ENCODE data around the gene TMEM219.
"Not testable (repeated sequence)": the region's sequence is repeated elsewhere in the genome, so short reads cannot be mapped to it uniquely, and the experiment has no call there.

TMEM219 gene

GRCh38 chr16:30010844-30011713 is 49.2 kb downstream of the TMEM219 start, which contains the start of gene DOC2A:
TSS of gene DOC2A (minus strand) at chr16:30011027. CDS start at chr16:30010222, 805 bp downstream.
- no peak within 1 kb of the TSS for H3K27ac ChIP-seq (ENCODE audit: low read depth, low read length)

DNA sequence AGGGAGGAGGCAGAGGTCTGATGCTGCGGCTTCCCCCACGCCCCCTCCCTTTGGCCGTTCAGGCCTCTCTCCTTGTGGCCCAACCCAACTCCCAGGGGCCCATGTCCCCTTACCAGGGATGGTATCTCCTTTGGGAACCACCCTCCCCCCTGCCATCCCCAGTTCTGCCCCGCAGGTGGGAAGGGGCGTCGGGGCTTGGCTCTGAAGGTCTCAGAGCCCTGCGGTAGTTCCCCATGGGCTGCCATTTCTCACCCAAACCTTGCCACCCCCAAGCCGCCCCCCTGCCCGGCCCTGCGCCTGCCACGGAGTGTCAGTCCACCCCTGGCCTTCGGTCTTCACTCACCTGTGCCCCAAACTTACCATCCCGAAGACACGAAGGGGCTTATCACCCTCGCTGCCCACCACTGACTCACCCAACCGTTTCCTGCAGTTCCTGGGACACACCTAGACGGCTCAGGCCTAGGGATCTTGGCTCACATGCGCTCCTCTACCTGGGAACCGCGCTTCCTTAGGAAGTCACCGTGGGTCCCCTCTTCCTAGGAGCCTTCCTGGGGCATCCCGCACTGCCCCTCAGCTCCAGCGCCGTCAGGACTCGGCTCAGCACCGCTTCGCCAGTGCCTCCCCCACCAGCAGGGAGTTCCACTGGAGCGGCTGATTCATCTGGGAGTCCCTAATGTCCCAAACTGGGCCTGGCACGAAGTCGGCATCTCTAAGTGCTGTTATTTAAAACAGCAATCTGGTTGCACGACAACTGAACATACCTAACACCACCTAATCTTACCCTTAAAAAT is 50.0 kb downstream of the TMEM219 start:
- Histone ChIP-seq H3K4me1 (ENCODE audit: insufficient read depth, low read length) (peaks cover 5% of the 10 kb centered on the region), H3K27me3 (ENCODE audit: control insufficient read depth in 1 of 2, insufficient read depth in 2 of 2, low read length in 2 of 2) (peaks cover 18 to 38% of the 10 kb centered on the region in 2 donors), H3K9me3 (ENCODE audit: low read length) (no peaks in the 10 kb centered on the region), H3K4me3 (ENCODE audit: low read depth in 1 of 2, low read length in 2 of 2) (no peak overlapping the region), H3K27ac (ENCODE audit: low read depth, low read length) (no peak overlapping the region), H3K9ac (ENCODE audit: low read length) (no peak overlapping the region), H3K36me3 (ENCODE audit: insufficient read depth, low read length) (no peaks in the 10 kb centered on the region)

More at GRCh38 chr16:30010844-30011713, 49.2 kb downstream of the TMEM219 start, which contains the start of gene DOC2A:
- Histone ChIP-seq H3K4me3 (ENCODE audit: low read depth in 1 of 2, low read length in 2 of 2) (peak within 1 kb of the TSS in 1 of 2 donors; percentile 20), H3K36me3 (ENCODE audit: insufficient read depth, low read length) (no peaks in the 10 kb centered on the region), H3K9me3 (ENCODE audit: low read length) (no peaks in the 10 kb centered on the region), H3K9ac (ENCODE audit: low read length) (no peak within 1 kb of the TSS), H3K4me1 (ENCODE audit: insufficient read depth, low read length) (peaks cover 5% of the 10 kb centered on the region), H3K27me3 (ENCODE audit: control insufficient read depth in 1 of 2, insufficient read depth in 2 of 2, low read length in 2 of 2) (peaks cover 18 to 38% of the 10 kb centered on the region in 2 donors)

DNA sequence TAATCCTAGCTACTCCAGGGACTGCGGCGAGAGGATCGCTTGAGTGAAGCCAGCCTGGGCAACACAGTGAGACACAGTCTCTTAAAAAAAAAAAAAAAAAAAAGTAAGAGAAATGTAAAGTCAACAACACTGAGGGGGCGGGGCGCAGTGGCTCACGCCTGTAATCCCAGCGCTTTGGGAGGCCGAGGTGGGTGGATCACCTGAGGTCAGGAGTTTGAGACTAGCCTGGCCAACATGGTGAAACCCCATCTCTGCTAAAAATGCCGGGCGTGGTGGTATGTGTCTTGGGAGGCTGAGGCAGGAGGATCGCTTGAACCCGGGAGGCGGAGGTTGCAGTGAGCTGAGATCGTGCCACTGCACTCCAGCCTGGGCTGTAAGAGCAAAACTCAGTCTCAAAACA is 50.7 kb downstream of the TMEM219 start:
- H3K36me3 ChIP-seq (ENCODE audit: insufficient read depth, low read length); H3K4me3 ChIP-seq (ENCODE audit: low read depth in 1 of 2, low read length in 2 of 2); H3K27ac ChIP-seq (ENCODE audit: low read depth, low read length); H3K9ac ChIP-seq (ENCODE audit: low read length); H3K9me3 ChIP-seq (ENCODE audit: low read length); H3K4me1 ChIP-seq (ENCODE audit: insufficient read depth, low read length): not testable (repeated sequence)
- peaks cover 18 to 38% of the 10 kb centered on the region in 2 donors for H3K27me3 ChIP-seq (ENCODE audit: control insufficient read depth in 1 of 2, insufficient read depth in 2 of 2, low read length in 2 of 2)

GRCh38 chr16:30015450-30015849 is 53.6 kb downstream of the TMEM219 start:
- H3K27me3 ChIP-seq (ENCODE audit: control insufficient read depth in 1 of 2, insufficient read depth in 2 of 2, low read length in 2 of 2): peaks cover 11 to 20% of the 10 kb centered on the region in 2 donors
- not testable (repeated sequence) for H3K9ac ChIP-seq (ENCODE audit: low read length); H3K4me1 ChIP-seq (ENCODE audit: insufficient read depth, low read length); H3K9me3 ChIP-seq (ENCODE audit: low read length); H3K27ac ChIP-seq (ENCODE audit: low read depth, low read length); H3K36me3 ChIP-seq (ENCODE audit: insufficient read depth, low read length); H3K4me3 ChIP-seq (ENCODE audit: low read depth in 1 of 2, low read length in 2 of 2)

DNA sequence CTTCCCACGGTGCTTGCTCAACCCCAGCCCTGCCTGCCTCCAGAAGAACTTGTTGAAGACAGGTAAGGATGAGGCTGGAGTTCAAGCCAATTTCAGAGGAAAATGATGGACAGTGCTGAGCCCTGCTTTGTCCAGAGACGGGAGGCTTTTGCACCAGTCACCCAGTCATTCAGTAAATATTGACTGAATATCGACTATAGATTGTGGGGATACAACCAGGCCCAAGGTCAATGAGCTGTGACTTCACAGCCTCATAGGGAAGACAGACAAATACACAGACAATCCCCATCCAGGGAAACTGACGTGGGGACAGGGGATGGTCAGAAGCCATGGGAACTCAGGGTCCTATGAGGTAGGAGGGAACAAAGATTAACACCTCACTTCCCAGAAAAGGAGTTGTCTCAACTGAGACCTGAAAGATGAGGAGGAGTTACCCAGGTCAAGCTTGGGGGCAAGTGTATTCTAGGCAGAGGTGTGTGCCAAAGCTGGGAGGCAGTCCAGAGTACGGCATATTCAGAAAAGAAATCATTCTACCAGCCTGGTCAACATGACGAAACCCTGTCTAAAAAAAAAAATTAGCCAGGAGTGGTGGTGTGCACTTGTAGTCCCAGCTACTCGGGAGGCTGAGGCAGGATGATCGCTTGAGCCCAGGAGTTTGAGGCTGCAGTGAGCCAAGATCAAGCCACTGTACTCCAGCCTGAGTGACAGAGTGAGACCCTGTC is 54.8 kb downstream of the TMEM219 start:
- H3K9ac ChIP-seq (ENCODE audit: low read length): no peak overlapping the region
- peaks cover 6% of the 10 kb centered on the region for H3K4me1 ChIP-seq (ENCODE audit: insufficient read depth, low read length)
- H3K36me3 ChIP-seq (ENCODE audit: insufficient read depth, low read length): no peaks in the 10 kb centered on the region
- no peak overlapping the region for H3K27ac ChIP-seq (ENCODE audit: low read depth, low read length)
- H3K9me3 ChIP-seq (ENCODE audit: low read length): no peaks in the 10 kb centered on the region
- H3K27me3 ChIP-seq (ENCODE audit: control insufficient read depth in 1 of 2, insufficient read depth in 2 of 2, low read length in 2 of 2): peaks cover 7 to 8% of the 10 kb centered on the region in 2 donors
- H3K4me3 ChIP-seq (ENCODE audit: low read depth in 1 of 2, low read length in 2 of 2): no peak overlapping the region

GRCh38 chr16:30017277-30017656 is 55.4 kb downstream of the TMEM219 start:
- Histone ChIP-seq H3K36me3 (ENCODE audit: insufficient read depth, low read length) (no peaks in the 10 kb centered on the region), H3K27me3 (ENCODE audit: control insufficient read depth in 1 of 2, insufficient read depth in 2 of 2, low read length in 2 of 2) (peaks cover 1 to 2% of the 10 kb centered on the region in 2 donors), H3K9ac (ENCODE audit: low read length) (no peak overlapping the region), H3K4me1 (ENCODE audit: insufficient read depth, low read length) (peaks cover 8% of the 10 kb centered on the region), H3K9me3 (ENCODE audit: low read length) (no peaks in the 10 kb centered on the region), H3K4me3 (ENCODE audit: low read depth in 1 of 2, low read length in 2 of 2) (no peak overlapping the region), H3K27ac (ENCODE audit: low read depth, low read length) (no peak overlapping the region)

- H3K4me3 ChIP-seq (ENCODE audit: low read depth in 1 of 2, low read length in 2 of 2); H3K9me3 ChIP-seq (ENCODE audit: low read length); H3K4me1 ChIP-seq (ENCODE audit: insufficient read depth, low read length); H3K36me3 ChIP-seq (ENCODE audit: insufficient read depth, low read length); H3K27ac ChIP-seq (ENCODE audit: low read depth, low read length); H3K27me3 ChIP-seq (ENCODE audit: control insufficient read depth in 1 of 2, insufficient read depth in 2 of 2, low read length in 2 of 2); H3K9ac ChIP-seq (ENCODE audit: low read length): not testable (repeated sequence)
Measured at GRCh38 chr16:30017937-30018336, 56.1 kb downstream of the TMEM219 start.

- Histone ChIP-seq H3K4me3 (ENCODE audit: low read depth in 1 of 2, low read length in 2 of 2) (no peak overlapping the region), H3K4me1 (ENCODE audit: insufficient read depth, low read length) (peaks cover 8% of the 10 kb centered on the region), H3K27ac (ENCODE audit: low read depth, low read length) (no peak overlapping the region), H3K27me3 (ENCODE audit: control insufficient read depth in 1 of 2, insufficient read depth in 2 of 2, low read length in 2 of 2) (no peaks in the 10 kb centered on the region), H3K9ac (ENCODE audit: low read length) (no peak overlapping the region), H3K9me3 (ENCODE audit: low read length) (no peaks in the 10 kb centered on the region), H3K36me3 (ENCODE audit: insufficient read depth, low read length) (no peaks in the 10 kb centered on the region)
Measured at GRCh38 chr16:30018731-30019158, 56.9 kb downstream of the TMEM219 start.
